ENCODE data around the gene SOCS2. TPM values are rescaled to one million over a fixed set of nuclear protein-coding genes. Genes with fewer than 3 reads are reported as not detected.
A peak's percentile ranks its signal among the peaks of the same experiment; 100 is the strongest.

The SOCS2 gene
- total RNA-seq, 2 experiments from 2014 or later, result not detected

DNA sequence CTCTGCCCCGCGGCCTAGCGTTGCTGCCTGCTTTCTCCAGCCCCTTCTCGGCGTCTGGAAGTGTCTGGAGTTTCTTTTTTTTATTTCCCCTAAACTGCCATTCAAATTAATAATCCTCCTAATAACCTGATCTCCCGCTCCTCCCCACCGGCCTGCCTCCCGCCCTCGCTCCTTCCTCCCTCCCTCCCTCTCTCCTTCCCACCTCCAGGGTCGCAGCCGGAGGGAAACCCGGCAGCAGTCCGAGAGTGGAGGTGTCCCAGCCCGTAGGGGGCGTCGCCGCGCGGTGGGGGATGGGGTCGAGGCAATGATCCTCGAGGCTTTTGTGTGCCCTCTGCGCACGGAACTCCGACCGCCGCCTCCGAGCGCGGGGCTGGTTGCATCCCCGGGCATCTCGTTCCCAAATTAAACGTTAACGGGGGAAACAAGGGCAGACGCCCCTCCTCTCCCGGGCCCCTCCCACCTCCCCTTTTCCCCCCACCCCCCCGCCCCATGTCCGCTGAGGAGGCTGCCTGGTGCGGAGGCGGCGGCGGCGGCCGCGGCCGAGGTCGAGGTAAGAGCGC lies 1.0 kb upstream of the SOCS2 start:
- no peak for DNase-seq (ENCODE audit: low spot score)
- H3K4me1 ChIP-seq (ENCODE audit: insufficient read depth, low read length, poor library complexity, severe bottlenecking), result peaks cover 19% of the 10 kb centered on the region
- no peaks in the 10 kb centered on the region for H3K9me2 ChIP-seq (ENCODE audit: insufficient read depth, low read length)
- no peaks in the 10 kb centered on the region for H3K9me3 ChIP-seq (ENCODE audit: low read length)
- no peak overlapping the region for H3K27ac ChIP-seq (ENCODE audit: low read depth, low read length, poor library complexity, severe bottlenecking)
- no peak overlapping the region for H2AFZ ChIP-seq (ENCODE audit: low read length)
- TF ChIP-seq, protein P1, sequence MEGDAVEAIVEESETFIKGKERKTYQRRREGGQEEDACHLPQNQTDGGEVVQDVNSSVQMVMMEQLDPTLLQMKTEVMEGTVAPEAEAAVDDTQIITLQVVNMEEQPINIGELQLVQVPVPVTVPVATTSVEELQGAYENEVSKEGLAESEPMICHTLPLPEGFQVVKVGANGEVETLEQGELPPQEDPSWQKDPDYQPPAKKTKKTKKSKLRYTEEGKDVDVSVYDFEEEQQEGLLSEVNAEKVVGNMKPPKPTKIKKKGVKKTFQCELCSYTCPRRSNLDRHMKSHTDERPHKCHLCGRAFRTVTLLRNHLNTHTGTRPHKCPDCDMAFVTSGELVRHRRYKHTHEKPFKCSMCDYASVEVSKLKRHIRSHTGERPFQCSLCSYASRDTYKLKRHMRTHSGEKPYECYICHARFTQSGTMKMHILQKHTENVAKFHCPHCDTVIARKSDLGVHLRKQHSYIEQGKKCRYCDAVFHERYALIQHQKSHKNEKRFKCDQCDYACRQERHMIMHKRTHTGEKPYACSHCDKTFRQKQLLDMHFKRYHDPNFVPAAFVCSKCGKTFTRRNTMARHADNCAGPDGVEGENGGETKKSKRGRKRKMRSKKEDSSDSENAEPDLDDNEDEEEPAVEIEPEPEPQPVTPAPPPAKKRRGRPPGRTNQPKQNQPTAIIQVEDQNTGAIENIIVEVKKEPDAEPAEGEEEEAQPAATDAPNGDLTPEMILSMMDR (conservative IDR thresholded peaks at IDR 0.05; ENCODE audit: low read length), result peak; percentile 39; the same call in 1 of the 2 replicates
- TF ChIP-seq EZH2phosphoT487 (IDR thresholded peaks at IDR 0.05; ENCODE audit: borderline replicate concordance, low read depth, low read length), result no peak
- ChIA-PET CTCF (ENCODE audit: unreplicated experiment) (no interaction called here), POLR2A (interaction anchor here (0.6 kb wide), 1 partner anchor 103 kb away, joined by 3 read pairs; no protein-coding TSS in a partner anchor)
- no peaks in the 10 kb centered on the region for H3K79me2 ChIP-seq (ENCODE audit: insufficient read depth, low read depth, low read length)
- no TSS peak for BruUV-seq (replicated peaks)
- H3K4me3 ChIP-seq (ENCODE audit: low read depth, low read length, poor library complexity, severe bottlenecking), result peak overlapping the region; percentile 63
- H3K36me3 ChIP-seq (ENCODE audit: insufficient read depth, low read length), result no peaks in the 10 kb centered on the region
- peak overlapping the region; percentile 76 for H3K4me2 ChIP-seq (ENCODE audit: low read length)
- intact Hi-C loops (cut with micrococcal nuclease; ENCODE audit: unreplicated experiment), result no loop called here
- no peaks in the 10 kb centered on the region for H4K20me1 ChIP-seq (ENCODE audit: insufficient read depth, low read length)

DNA sequence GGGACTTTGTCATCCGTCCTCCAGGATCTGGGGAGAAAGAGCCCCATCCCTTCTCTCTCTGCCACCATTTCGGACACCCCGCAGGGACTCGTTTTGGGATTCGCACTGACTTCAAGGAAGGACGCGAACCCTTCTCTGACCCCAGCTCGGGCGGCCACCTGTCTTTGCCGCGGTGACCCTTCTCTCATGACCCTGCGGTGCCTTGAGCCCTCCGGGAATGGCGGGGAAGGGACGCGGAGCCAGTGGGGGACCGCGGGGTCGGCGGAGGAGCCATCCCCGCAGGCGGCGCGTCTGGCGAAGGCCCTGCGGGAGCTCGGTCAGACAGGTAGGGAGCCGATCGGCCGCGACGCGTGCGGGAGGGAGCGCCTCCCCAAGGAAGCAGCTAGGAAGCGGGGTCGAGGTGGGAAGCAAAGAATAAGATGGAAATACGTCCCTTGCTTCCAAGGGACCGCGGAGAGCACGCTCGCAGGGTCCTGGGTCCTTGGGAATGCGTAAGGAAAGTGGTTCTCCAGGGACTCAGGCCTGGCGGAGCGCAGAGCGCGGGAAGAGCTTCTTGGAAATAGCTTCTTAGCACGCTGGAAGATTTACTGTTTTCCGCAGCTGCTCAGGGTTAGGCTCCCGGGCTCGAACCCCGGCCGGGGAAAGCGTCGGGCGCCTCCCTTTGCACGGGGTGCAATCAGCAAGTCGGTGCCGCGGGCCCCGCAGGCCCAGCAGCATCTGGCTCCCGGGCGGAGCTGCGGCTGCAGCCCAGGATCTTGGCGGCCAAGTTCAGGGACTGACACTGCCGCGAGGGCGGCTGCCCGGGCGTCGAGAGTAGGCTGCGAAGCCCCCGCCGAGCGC lies 457 bp downstream of the SOCS2 start:
- no peak overlapping the region for H2AFZ ChIP-seq (ENCODE audit: low read length)
- no peaks in the 10 kb centered on the region for H3K79me2 ChIP-seq (ENCODE audit: insufficient read depth, low read depth, low read length)
- H4K20me1 ChIP-seq (ENCODE audit: insufficient read depth, low read length), result no peaks in the 10 kb centered on the region
- no peak overlapping the region for H3K4me3 ChIP-seq (ENCODE audit: low read depth, low read length, poor library complexity, severe bottlenecking)
- no peak overlapping the region for H3K4me2 ChIP-seq (ENCODE audit: low read length)
- ChIA-PET POLR2A (interaction anchor here (0.6 to 0.7 kb wide), 2 partner anchors 436 to 1837 kb away, joined by 5 to 8 read pairs; no protein-coding TSS in a partner anchor), CTCF (ENCODE audit: unreplicated experiment) (no interaction called here)
- no peak overlapping the region for H3K27ac ChIP-seq (ENCODE audit: low read depth, low read length, poor library complexity, severe bottlenecking)
- no TSS peak for BruUV-seq (replicated peaks)
- TF ChIP-seq EZH2phosphoT487 (IDR thresholded peaks at IDR 0.05; ENCODE audit: borderline replicate concordance, low read depth, low read length), result no peak
- TF ChIP-seq, protein P1 (conservative IDR thresholded peaks at IDR 0.05; ENCODE audit: low read length), result no peak
- H3K36me3 ChIP-seq (ENCODE audit: insufficient read depth, low read length), result no peaks in the 10 kb centered on the region
- H3K9me2 ChIP-seq (ENCODE audit: insufficient read depth, low read length), result no peaks in the 10 kb centered on the region
- peaks cover 19% of the 10 kb centered on the region for H3K4me1 ChIP-seq (ENCODE audit: insufficient read depth, low read length, poor library complexity, severe bottlenecking)
- H3K9me3 ChIP-seq (ENCODE audit: low read length), result no peaks in the 10 kb centered on the region
- intact Hi-C loops (cut with micrococcal nuclease; ENCODE audit: unreplicated experiment), result no loop called here
- no peak for DNase-seq (ENCODE audit: low spot score)
